HFF-Myc (cell line): ENCODE measurements around the gene UBXN10.
"Not testable (repeated sequence)": the region's sequence is repeated elsewhere in the genome, so short reads cannot be mapped to it uniquely, and the experiment has no call there.

Experiments used
- DNase-seq: peaks from one replicate; pipeline ENCODE4 v3.0.0-alpha.2; 2011; ENCODE audit warnings: low read depth; ENCODE audit errors: extremely low read depth
- H3K4me3 ChIP-seq: replicated peaks from 2 replicates; pipeline ENCODE4 v1.5.1; 2011; ENCODE audit warnings: low read depth, mild to moderate bottlenecking, control low read depth, low read length
- CTCF ChIP-seq: IDR thresholded peaks from 2 replicates; pipeline ENCODE4 v1.5.1; 2012; ENCODE audit warnings: mild to moderate bottlenecking, low read depth, low read length, control low read depth; ENCODE audit errors: missing control alignments

Gene UBXN10

DNA sequence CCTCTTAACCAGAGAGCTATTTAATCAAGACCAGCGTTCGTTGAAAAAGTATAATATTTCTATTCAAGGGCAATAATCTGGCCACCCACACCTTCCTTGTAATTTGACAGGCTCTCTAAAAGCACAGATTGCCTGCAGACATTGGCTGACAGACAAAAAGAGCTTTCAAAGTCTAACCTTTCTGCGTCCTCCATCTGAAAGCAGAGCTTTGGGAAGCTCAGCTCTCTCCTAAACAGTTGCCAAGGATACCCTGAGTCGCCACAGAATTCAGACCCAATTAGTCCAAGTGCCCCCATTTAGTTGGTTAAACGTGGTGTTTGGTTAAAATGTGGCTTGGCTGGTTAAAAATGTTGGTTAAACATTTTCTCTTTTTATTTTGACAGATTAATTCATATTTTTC lies 34.1 kb downstream of the UBXN10 start:
- no peak for DNase-seq
- TF ChIP-seq CTCF, result no peak
- H3K4me3 ChIP-seq, result no peak overlapping the region

- TF ChIP-seq CTCF, result no peak
- DNase-seq, result no peak
- no peak overlapping the region for H3K4me3 ChIP-seq
Observed at GRCh38 chr1:20223106-20223505, 37.2 kb downstream of the UBXN10 start.

DNA sequence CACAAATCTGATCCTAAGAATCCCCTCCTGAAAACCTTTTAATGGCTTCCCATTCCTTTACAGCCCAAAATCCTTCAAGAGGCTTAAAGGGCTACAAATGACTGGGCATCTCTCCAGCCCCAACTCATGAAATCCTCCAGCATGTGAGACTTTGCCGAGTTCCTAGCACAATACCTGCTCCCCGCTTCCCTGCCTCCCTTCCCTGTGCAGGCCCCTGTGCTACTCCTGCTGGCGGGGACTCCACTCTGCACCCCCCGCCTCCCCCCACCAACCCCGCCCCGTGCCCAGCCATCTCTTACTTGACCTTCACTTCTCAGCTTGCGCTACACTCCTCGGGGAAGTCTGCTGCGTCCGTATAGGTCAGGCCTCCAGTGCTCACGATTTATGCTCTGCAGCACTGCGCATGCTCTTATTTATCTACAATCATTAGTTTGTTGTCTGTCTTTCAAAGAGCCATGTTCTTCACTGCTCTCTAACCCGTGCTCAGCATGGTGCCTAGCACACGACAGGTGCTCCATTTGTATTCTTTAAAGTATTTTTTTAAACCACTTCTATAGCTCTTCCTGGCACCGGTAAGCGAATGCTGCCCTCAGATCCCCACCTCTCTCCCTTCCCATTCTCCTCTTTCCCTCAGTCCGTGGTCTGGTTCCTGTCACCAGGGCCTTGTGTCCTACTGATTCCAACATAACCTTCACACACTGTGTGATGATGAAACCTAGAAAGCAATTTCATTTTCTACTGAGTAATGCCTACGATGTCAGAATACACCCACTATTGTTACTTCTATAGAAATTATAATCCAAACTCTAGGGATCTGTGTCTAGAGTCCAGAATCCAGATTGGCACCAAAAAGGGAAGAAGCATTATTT lies 37.9 kb downstream of the UBXN10 start:
- TF ChIP-seq CTCF, result no peak
- no peak overlapping the region for H3K4me3 ChIP-seq
- DNase-seq, result no peak

DNA sequence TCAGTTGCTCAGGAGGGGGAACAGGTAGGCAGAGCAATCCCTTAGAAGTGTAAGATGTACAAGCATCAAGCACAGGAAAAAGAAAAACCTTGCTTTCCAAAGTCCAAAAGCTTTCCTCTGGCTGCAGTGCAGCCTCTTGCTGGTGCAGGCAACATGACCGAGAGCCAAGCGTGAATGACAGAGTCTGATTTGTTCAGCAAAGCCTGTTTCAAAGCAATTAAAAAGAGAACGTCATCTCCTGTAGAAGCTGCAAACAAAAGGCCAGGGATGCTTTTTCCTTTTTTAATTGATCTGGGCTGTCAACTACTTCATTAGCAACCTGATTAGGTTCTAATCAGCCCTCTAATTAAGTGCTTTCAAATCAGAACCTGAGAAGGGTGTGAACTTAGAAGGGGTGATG lies 38.6 kb downstream of the UBXN10 start:
- H3K4me3 ChIP-seq, result no peak overlapping the region
- DNase-seq, result no peak
- no peak for TF ChIP-seq CTCF

DNA sequence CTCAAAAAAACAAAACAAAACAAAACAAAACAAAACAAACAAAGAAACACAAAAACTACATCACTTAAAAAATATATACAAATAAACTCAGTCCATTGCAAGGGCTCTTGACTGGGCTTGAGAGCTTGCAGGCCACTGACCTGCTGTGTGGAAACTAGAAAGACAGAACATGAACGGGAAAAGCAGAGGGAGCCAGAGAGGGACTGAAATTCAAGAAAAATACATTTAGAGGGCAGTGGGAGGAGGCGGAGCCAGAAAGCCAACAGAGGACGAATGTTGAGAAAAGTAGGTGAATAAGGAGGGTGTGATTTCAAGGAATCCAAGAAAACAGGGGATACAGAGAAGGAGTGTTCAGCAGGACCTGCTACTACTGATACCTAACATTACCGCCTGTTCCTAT lies 41.8 kb downstream of the UBXN10 start:
- no peak overlapping the region for H3K4me3 ChIP-seq
- no peak for TF ChIP-seq CTCF
- no peak for DNase-seq

DNA sequence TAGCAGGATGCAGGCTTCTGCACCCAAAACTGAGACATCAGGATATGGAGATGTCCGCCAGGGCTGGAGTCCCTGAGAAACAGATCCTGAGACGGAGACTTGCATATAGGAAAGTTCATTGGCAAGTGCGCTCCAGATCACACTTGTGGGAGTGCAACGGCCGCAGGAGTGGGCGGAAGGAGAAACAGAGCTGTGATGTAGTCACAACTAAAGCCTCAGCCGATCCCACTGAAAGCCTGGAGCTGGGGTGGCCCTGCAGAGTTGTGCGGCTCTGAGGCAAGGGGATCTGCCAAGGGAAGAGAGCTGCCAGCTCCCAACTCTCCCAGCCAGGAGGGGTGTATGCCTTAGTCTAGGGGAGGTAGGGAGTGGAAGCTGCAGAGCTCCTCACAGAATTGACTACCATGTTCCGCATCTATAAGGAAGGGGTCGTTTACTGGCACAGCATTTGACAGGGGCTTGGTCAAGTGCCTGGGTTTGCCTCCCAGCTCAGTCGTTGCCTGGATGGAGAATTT lies 42.5 kb downstream of the UBXN10 start:
- H3K4me3 ChIP-seq, result no peak overlapping the region
- DNase-seq, result no peak
- TF ChIP-seq CTCF, result no peak

GRCh38 chr1:20229171-20229570 lies 43.3 kb downstream of the UBXN10 start:
- H3K4me3 ChIP-seq, result no peak overlapping the region
- DNase-seq, result no peak
- no peak for TF ChIP-seq CTCF

- not testable (repeated sequence) for DNase-seq, H3K4me3 ChIP-seq
Observed at GRCh38 chr1:20232564-20232963, 46.7 kb downstream of the UBXN10 start.
